ENCODE data around the gene HTR6.

Gene HTR6

DNA sequence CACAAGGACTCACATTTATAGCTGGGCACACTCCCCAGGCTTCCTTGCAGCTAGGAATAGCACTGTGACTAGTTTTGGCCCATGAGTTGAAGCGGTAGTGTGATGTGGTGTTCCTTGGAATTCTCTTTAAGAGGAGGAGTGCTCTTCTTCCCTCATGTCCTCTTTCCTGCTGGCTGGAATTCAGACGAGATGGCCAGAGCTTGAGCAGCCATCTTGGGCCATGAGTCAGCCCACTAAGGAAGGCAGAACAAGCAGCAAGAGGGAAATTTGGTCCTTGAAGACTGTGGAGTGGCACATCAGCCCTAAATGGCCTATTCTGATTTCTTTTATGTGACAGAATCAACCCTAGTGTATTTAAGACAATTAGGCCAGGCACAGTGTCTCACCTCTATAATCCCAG is 20.0 kb downstream of the HTR6 start:
- DNase-seq (ENCODE audit: low read depth in 2 of 2): no peak
- TF ChIP-seq, protein P1, sequence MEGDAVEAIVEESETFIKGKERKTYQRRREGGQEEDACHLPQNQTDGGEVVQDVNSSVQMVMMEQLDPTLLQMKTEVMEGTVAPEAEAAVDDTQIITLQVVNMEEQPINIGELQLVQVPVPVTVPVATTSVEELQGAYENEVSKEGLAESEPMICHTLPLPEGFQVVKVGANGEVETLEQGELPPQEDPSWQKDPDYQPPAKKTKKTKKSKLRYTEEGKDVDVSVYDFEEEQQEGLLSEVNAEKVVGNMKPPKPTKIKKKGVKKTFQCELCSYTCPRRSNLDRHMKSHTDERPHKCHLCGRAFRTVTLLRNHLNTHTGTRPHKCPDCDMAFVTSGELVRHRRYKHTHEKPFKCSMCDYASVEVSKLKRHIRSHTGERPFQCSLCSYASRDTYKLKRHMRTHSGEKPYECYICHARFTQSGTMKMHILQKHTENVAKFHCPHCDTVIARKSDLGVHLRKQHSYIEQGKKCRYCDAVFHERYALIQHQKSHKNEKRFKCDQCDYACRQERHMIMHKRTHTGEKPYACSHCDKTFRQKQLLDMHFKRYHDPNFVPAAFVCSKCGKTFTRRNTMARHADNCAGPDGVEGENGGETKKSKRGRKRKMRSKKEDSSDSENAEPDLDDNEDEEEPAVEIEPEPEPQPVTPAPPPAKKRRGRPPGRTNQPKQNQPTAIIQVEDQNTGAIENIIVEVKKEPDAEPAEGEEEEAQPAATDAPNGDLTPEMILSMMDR (IDR thresholded peaks at IDR 0.05; ENCODE audit: low read depth, low read length): no peak
- no peak overlapping the region for H3K4me3 ChIP-seq (replicated peaks in 1 of 2; ENCODE audit: low read depth in 2 of 2, low read length in 2 of 2)

- TF ChIP-seq, protein P1 (IDR thresholded peaks at IDR 0.05; ENCODE audit: low read depth, low read length): no peak
- DNase-seq (ENCODE audit: low read depth in 2 of 2): no peak
- no peak overlapping the region for H3K4me3 ChIP-seq (replicated peaks in 1 of 2; ENCODE audit: low read depth in 2 of 2, low read length in 2 of 2)
These were observed 21.3 kb downstream of the HTR6 start for GRCh38 chr1:19685994-19686393.

- TF ChIP-seq, protein P1 (IDR thresholded peaks at IDR 0.05; ENCODE audit: low read depth, low read length): no peak
- H3K4me3 ChIP-seq (replicated peaks in 1 of 2; ENCODE audit: low read depth in 2 of 2, low read length in 2 of 2): no peak overlapping the region
- DNase-seq (ENCODE audit: low read depth in 2 of 2): no peak
These were observed 22.7 kb downstream of the HTR6 start for GRCh38 chr1:19687414-19687813.

- no peak overlapping the region for H3K4me3 ChIP-seq (replicated peaks in 1 of 2; ENCODE audit: low read depth in 2 of 2, low read length in 2 of 2)
- DNase-seq (ENCODE audit: low read depth in 2 of 2): no peak
These were observed 23.6 kb downstream of the HTR6 start for GRCh38 chr1:19688041-19688842.

DNA sequence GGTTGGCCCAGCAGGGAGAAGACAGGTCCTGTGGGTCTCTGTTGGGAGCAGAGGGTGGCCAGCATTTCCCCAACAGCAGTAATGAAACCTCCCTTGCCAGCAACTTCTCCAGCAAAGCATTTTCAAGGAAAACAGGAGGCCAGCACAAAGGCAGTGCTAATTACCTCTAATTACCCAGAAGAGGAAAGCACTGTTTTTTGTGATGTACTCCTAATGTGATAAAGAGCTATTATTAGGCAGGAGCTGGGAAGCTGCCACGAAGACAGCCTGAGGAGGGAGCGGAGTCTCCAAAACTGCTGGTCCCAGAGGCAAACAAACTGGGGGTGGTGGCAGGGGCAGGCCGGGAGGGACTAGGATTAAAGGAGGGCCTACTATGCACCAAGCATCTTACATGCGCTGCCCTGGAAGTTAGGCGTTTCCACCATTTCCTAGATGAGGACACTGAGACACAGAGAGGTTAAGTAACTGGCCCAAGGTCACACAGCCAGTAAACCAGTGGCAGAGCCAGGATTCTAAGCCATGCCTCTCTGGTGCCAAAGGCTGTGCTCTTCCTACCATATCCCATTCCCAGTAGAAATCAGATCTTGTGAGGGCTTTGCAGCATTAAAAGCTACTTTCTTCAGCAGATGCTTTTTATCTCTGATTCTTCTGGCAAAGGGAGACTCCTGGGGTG is 24.5 kb downstream of the HTR6 start:
- no peak for DNase-seq (ENCODE audit: low read depth in 2 of 2)

More at GRCh38 chr1:19688041-19688842, 23.6 kb downstream of the HTR6 start:
- TF ChIP-seq, protein P1 (IDR thresholded peaks at IDR 0.05; ENCODE audit: low read depth, low read length): no peak

DNA sequence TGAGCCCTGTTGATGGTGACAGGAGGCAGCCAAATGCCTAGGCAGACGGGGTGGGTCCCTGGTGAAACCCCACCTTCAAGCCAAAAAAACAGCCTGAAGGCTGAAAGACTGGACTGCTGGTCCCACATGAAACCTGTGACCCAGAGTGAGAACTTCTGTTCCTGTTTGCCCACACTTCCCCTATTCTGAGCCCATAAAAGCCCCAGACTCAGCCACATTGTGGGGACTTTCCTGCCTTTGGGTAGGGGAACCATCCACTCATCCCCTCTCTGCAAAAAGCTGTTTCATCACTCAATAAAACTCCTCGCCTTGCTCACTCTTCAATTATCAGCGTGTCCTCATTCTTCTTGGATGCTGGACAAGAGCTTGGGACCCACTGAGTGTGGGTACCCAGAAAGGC is 25.2 kb downstream of the HTR6 start:
- DNase-seq (ENCODE audit: low read depth in 2 of 2): no peak
- TF ChIP-seq, protein P1 (IDR thresholded peaks at IDR 0.05; ENCODE audit: low read depth, low read length): no peak
- H3K4me3 ChIP-seq (replicated peaks in 1 of 2; ENCODE audit: low read depth in 2 of 2, low read length in 2 of 2): no peak overlapping the region

More for the DNA sequence above, 24.5 kb downstream of the HTR6 start:
- H3K4me3 ChIP-seq (replicated peaks in 1 of 2; ENCODE audit: low read depth in 2 of 2, low read length in 2 of 2): no peak overlapping the region
- TF ChIP-seq, protein P1 (IDR thresholded peaks at IDR 0.05; ENCODE audit: low read depth, low read length): no peak

All from cardiac fibroblast (primary cell).